NT2/D1 (cell line): ENCODE results near the gene PAN3.

Experiments used
- DNase-seq: peaks from one replicate; pipeline ENCODE4 v3.0.0-alpha.2; 2011; ENCODE audit warnings: low read depth, low spot score
- H3K27me3 ChIP-seq: 2 replicates; pipeline ENCODE4 v1.6.0; 2011; ENCODE audit warnings: mild to moderate bottlenecking; ENCODE audit not compliant: insufficient read length, insufficient read depth
- H3K36me3 ChIP-seq: 2 replicates; pipeline ENCODE4 v1.6.1; 2011; ENCODE audit warnings: mild to moderate bottlenecking, low read length, mixed read lengths; ENCODE audit not compliant: insufficient read depth, insufficient read length
- H3K4me1 ChIP-seq: 2 replicates; pipeline ENCODE4 v1.5.1; 2011; ENCODE audit not compliant: insufficient read depth, insufficient read length
- H3K4me3 ChIP-seq: 2 replicates; pipeline ENCODE4 v1.5.1; 2011; ENCODE audit warnings: low read depth; ENCODE audit not compliant: insufficient read length
- H3K9ac ChIP-seq: 2 replicates; pipeline ENCODE4 v1.6.0; 2011; ENCODE audit warnings: low read depth; ENCODE audit not compliant: insufficient read length
- H3K9me3 ChIP-seq: 2 replicates; pipeline ENCODE4 v1.5.1; 2011; ENCODE audit warnings: mild to moderate bottlenecking, low read length; ENCODE audit not compliant: insufficient read depth
- SUZ12 ChIP-seq: IDR thresholded peaks from 2 replicates; pipeline ENCODE4 v1.6.1; 2011; ENCODE audit not compliant: insufficient read length, insufficient read depth; ENCODE audit errors: extremely low read depth
- YY1 ChIP-seq: IDR thresholded peaks from 2 replicates; pipeline ENCODE4 v1.6.1; 2011; ENCODE audit not compliant: insufficient read length, insufficient read depth
- ZNF274 ChIP-seq: IDR thresholded peaks from 2 replicates; pipeline ENCODE4 v1.6.1; 2011; ENCODE audit warnings: mild to moderate bottlenecking, low read depth, low read length

PAN3 gene

DNA sequence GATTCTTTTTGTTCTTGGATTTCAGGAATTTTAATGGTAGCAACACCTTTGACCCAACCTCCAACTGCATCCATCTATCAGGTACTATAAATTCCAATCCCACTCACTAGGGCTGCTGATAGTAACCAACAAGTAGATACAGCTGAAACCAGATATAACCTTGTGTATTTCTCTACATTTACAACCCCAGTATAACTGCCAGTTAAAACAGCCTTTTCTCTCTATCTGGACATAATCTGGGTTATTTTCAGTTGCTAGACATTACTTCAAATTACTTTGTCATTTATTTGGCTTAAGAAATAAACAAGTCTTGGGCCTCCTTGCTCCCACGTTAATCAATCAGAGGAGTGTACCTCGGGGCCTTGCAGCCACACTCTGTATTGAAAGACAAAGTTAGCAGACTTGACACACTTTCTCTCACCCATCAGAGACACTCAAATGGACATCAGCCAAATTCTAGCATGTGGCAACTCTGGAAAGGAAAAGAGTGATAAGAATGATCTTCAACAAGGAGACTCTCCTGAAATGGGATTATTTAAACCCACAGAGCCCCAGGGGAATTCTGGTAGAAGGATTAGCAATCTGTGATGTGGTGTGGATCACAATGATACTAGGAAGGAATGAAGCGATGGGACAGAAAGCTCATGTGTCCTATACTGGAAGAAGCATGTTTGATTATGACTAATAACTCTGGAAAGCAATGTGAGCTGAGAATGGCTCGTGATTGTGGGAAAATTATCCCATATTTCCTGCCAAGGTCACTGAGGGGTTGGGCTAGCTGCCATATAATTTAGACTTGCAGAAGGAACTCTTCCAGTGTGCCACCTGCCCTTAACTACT lies 199.0 kb downstream of the PAN3 start:
- Histone ChIP-seq H3K9ac (no peak overlapping the region), H3K27me3 (no peaks in the 10 kb centered on the region), H3K9me3 (no peaks in the 10 kb centered on the region), H3K36me3 (no peaks in the 10 kb centered on the region), H3K4me3 (no peak overlapping the region), H3K4me1 (peaks cover 2% of the 10 kb centered on the region)
- TF ChIP-seq ZNF274 (no peak), YY1 (no peak), SUZ12 (no peak)
- DNase-seq, result no peak

DNA sequence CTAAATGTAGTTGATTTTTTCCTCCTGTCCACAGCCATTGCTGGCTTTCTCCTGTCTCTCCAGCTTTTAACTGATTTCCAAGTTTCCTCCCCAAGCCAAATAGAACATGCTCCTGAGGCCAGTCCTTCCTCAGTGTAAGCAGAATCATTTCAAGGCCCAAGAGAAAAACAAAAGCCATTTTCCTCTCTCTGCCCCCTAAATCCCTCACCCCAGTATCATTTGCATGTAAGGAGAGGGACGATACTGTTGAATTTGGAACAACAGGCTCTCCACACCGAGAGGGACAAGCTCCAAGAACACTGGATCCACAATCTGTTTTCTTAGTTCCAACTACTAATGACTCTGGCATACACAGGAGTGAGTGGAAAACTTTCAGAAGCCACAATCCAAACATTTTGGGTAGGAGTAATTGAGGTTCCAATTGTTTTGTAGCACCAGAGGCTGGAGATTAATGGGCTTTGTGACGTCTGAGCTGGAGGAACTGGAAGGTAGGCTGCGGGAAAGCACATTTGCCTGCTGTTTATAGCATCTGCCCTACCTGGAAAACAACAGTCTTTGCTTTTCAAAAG lies 199.7 kb downstream of the PAN3 start:
- peaks cover 2% of the 10 kb centered on the region for H3K4me1 ChIP-seq
- no peak overlapping the region for H3K9ac ChIP-seq
- DNase-seq, result no peak
- no peak overlapping the region for H3K4me3 ChIP-seq
- no peaks in the 10 kb centered on the region for H3K27me3 ChIP-seq
- H3K9me3 ChIP-seq, result no peaks in the 10 kb centered on the region
- TF ChIP-seq YY1 (no peak), ZNF274 (no peak), SUZ12 (no peak)
- H3K36me3 ChIP-seq, result no peaks in the 10 kb centered on the region

DNA sequence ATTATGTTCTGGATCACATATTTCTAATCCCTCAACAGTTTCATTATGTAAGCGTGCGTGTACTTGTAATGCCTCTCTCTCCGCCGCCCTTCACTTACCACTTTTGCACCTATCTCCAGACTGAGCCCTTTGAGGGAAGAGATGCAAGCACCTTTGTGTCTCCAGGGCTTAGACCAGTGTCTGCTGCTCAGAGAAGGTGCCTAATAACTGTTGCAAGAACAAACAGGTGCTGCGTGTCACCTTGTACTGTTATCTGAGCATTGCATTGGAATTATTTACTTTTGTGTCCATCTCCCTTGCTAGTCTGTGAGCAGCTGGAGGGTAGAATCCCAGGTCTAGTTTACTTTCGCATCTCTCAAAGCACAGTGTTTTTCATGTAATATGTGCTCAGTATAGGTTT lies 200.4 kb downstream of the PAN3 start:
- no peak for TF ChIP-seq SUZ12
- no peak for TF ChIP-seq YY1
- TF ChIP-seq ZNF274, result no peak
- H3K4me3 ChIP-seq, result no peak overlapping the region
- no peak for DNase-seq

DNA sequence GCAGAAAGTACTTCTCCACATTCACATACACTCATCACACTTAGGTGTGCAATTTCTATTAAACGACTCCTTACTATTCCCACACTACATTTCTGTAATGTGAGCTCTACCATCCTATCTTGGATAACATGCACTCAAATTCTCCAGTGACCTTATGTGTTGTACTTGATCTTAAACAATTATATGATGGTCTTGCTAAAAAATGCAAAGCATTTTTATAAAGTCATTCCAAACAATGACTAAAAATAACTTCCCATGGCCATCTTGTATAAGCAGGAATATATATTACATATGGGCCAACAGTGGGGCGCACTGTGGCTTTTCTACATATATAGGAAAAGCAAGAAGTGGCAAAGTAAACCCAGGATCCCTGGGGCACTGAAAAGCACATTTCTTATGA lies 201.1 kb downstream of the PAN3 start:
- no peak overlapping the region for H3K9ac ChIP-seq
- H3K9me3 ChIP-seq, result no peaks in the 10 kb centered on the region
- no peak for TF ChIP-seq YY1
- no peak overlapping the region for H3K4me3 ChIP-seq
- no peaks in the 10 kb centered on the region for H3K27me3 ChIP-seq
- H3K4me1 ChIP-seq, result peaks cover 6% of the 10 kb centered on the region
- no peak for DNase-seq
- H3K36me3 ChIP-seq, result no peaks in the 10 kb centered on the region

More for the DNA sequence above, 200.4 kb downstream of the PAN3 start:
- peaks cover 2% of the 10 kb centered on the region for H3K4me1 ChIP-seq
- H3K27me3 ChIP-seq, result no peaks in the 10 kb centered on the region
- no peaks in the 10 kb centered on the region for H3K36me3 ChIP-seq
- no peak overlapping the region for H3K9ac ChIP-seq
- no peaks in the 10 kb centered on the region for H3K9me3 ChIP-seq

DNA sequence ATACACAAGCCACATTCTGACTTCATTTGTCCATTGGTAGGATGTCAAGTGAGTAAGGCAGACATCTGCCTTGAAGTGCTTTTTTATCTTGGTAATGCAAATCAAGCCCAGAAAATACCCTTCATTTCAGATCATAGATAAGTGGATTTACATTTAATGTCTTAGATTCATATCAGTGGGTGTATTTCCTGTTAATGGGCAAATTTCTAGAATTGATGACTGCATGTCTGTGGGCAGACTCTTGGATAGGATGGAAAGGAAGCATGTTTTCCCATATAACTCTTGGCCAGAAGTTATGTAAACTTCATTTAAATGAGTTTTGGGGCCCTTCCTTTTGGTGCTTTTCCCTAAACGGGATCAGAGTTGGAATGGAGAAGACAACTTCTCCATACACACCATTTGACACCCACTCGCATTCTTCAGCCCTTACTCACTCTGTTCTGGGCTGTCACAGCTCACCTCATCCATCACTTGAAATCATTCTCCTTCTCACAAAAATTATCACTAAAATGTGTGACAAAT lies 202.0 kb downstream of the PAN3 start:
- no peak overlapping the region for H3K4me3 ChIP-seq
- no peak for DNase-seq
- H3K9ac ChIP-seq, result no peak overlapping the region
- no peaks in the 10 kb centered on the region for H3K27me3 ChIP-seq
- no peaks in the 10 kb centered on the region for H3K9me3 ChIP-seq
- no peaks in the 10 kb centered on the region for H3K36me3 ChIP-seq
- TF ChIP-seq SUZ12 (no peak), ZNF274 (no peak), YY1 (no peak)
- H3K4me1 ChIP-seq, result peaks cover 6% of the 10 kb centered on the region

DNA sequence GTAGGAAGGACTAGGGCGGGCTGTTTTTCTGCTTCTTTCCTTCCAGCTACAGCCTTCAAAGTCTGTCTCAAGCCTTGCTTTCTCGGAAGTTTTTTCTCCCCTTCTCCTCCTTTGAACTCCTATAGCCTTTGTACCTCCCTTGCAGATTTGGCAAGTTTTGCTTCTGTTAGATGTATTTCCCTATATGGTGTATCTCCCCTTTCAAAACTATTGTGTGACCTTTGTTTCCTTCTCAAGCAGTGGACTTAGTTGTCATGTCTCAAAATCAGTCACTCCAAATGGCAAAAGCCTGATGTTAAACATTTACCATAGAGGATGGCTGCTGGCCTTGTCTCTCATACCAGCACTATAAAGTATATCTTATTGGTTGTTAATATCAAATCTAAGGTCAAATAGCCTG lies 203.9 kb downstream of the PAN3 start:
- Histone ChIP-seq H3K27me3 (no peaks in the 10 kb centered on the region), H3K36me3 (no peaks in the 10 kb centered on the region), H3K9ac (no peak overlapping the region), H3K9me3 (no peaks in the 10 kb centered on the region), H3K4me3 (no peak overlapping the region), H3K4me1 (peaks cover 6% of the 10 kb centered on the region)
- no peak for DNase-seq
- TF ChIP-seq SUZ12 (no peak), YY1 (no peak), ZNF274 (no peak)

DNA sequence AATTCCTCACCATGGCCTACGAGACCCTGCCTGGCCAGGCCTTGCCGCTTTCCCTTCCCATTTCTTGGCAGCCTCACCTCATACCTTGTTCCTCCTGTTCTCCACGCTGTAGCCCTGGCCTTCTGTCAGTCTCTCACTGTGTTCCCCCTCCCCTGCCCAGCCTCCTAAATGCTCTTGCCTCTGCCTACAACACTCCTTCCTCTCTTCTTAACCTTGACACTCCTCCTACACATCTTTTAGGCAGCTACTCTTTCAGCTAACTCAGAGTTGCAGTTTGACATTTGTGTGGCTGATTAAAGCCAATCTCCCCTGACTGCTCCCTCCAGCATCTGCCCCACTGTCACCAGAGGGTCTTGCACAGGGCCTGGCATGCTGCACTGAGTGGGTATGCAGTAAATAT lies 205.8 kb downstream of the PAN3 start:
- no peak for DNase-seq
- H3K36me3 ChIP-seq, result no peaks in the 10 kb centered on the region
- no peaks in the 10 kb centered on the region for H3K27me3 ChIP-seq
- no peak overlapping the region for H3K9ac ChIP-seq
- H3K4me1 ChIP-seq, result peaks cover 3% of the 10 kb centered on the region
- H3K4me3 ChIP-seq, result no peak overlapping the region
- no peaks in the 10 kb centered on the region for H3K9me3 ChIP-seq
- TF ChIP-seq ZNF274, result no peak
- no peak for TF ChIP-seq SUZ12
- no peak for TF ChIP-seq YY1
